Glutamatergic neuron (in vitro differentiated cells): ENCODE results near the gene RAB30. TPM values are rescaled to one million over a fixed set of nuclear protein-coding genes. Genes with fewer than 3 reads are reported as not detected.

Experiments used
- DNase-seq: peaks from one replicate; pipeline ENCODE4 v3.0.0; 2022
- H3K27ac Mint-ChIP-seq: one replicate; pipeline ENCODE4 v1.8.0; 2020; ENCODE audit warnings: mild to moderate bottlenecking, mixed read lengths, inconsistent platforms; ENCODE audit not compliant: unreplicated experiment
- H3K27me3 Mint-ChIP-seq: one replicate; pipeline ENCODE4 v1.8.0; 2020; ENCODE audit warnings: mild to moderate bottlenecking, moderate library complexity, mixed read lengths, inconsistent platforms; ENCODE audit not compliant: unreplicated experiment
- H3K36me3 Mint-ChIP-seq: one replicate; pipeline ENCODE4 v1.8.0; 2020; ENCODE audit warnings: mild to moderate bottlenecking, mixed read lengths, inconsistent platforms; ENCODE audit not compliant: unreplicated experiment
- H3K4me1 Mint-ChIP-seq: one replicate; pipeline ENCODE4 v1.8.0; 2020; ENCODE audit warnings: mild to moderate bottlenecking, low read depth, mixed read lengths, inconsistent platforms; ENCODE audit not compliant: unreplicated experiment
- H3K4me3 Mint-ChIP-seq: one replicate; pipeline ENCODE4 v1.8.0; 2020; ENCODE audit warnings: mild to moderate bottlenecking, mixed read lengths, inconsistent platforms; ENCODE audit not compliant: unreplicated experiment
- H3K9me3 Mint-ChIP-seq: one replicate; pipeline ENCODE4 v1.8.0; 2020; ENCODE audit warnings: mild to moderate bottlenecking, moderate library complexity, mixed read lengths, inconsistent platforms; ENCODE audit not compliant: unreplicated experiment
- CTCF ChIP-seq: fragments of 200-600 bp; sonication (generic); IDR thresholded peaks from one replicate; pipeline ENCODE4 v1.5.0; 2021; ENCODE audit not compliant: partially characterized antibody, unreplicated experiment
- total RNA-seq: library from RNA; stranded (reverse); fragmentation: NEBNext Ultra II Directional; extraction: Animal tissue kit (Norgen Biotek cat#: 25700); gene quantifications from one replicate; pipeline ENCODE4 v1.2.1, GENCODE V29; 2021; ENCODE audit not compliant: unreplicated experiment

The RAB30 gene
- total RNA-seq, 1 donor from 2014 or later: 59.4 TPM

DNA sequence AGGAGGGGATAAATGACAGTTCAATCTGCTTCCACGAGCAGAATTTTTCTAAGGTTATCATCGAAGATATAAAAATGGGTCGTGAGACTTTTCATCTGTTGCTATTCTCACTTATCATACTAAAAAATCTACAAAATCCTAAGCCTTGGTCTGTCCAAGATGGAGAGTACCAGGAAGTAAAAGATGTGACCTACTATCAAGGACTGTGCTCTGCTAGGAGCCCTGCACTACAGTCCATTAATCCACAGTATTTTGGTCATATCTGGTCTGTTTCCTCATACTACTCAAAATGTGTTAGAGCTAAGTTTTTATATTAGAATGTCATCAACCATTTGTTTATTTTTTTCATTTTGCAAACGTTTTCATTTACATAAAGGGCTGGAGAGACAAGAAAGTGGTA, 90.8 kb downstream of the RAB30 start:
- Mint-ChIP-seq H3K36me3 (no peaks in the 10 kb centered on the region), H3K4me3 (no peak overlapping the region), H3K4me1 (peaks cover 6% of the 10 kb centered on the region), H3K9me3 (peaks cover 3% of the 10 kb centered on the region), H3K27me3 (peaks cover 2% of the 10 kb centered on the region), H3K27ac (no peak overlapping the region)
- no peak for TF ChIP-seq CTCF
- DNase-seq: no peak

DNA sequence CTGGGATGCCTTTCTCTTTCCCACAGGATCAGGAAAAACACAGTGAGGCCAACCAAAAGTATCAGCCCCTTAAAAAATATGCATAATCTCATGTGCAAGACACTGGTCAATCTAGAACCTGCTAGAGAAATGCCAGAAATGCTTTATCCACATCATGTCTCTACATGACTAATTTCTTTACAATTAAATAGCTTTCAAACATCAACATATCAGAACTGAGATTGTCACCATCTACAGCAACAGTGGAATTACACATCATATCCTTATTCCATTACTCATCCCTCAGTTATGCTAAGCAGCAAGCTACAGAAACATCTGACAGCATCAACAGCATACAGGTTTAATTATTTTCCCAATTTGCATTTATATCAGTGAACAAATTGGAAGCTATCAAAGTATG, 91.4 kb downstream of the RAB30 start:
- Mint-ChIP-seq H3K9me3 (peaks cover 3% of the 10 kb centered on the region), H3K4me3 (no peak overlapping the region), H3K36me3 (no peaks in the 10 kb centered on the region), H3K27ac (no peak overlapping the region), H3K4me1 (peaks cover 6% of the 10 kb centered on the region), H3K27me3 (no peaks in the 10 kb centered on the region)
- no peak for DNase-seq
- no peak for TF ChIP-seq CTCF

DNA sequence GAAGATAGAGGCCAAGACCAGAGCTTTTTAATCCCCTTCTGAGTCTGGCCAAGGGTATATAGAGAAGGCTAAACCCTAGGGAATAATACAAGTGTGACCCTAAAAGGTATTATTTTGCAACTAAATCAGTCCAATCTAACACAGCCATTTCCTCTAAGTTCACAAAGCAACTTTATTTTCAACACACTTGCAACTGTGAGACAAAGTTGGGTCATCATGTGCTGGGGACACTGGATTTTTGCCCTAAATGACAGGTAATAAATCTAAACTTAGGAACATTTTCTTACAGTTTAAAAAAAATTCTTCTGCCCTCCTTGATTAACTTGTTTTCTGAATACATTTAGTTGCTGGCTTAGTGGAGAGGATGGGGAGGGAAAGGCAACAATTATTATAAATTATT, 91.9 kb downstream of the RAB30 start:
- Mint-ChIP-seq H3K4me1 (peaks cover 6% of the 10 kb centered on the region), H3K36me3 (no peaks in the 10 kb centered on the region), H3K4me3 (no peak overlapping the region), H3K9me3 (peaks cover 3% of the 10 kb centered on the region), H3K27ac (no peak overlapping the region), H3K27me3 (no peaks in the 10 kb centered on the region)
- TF ChIP-seq CTCF: no peak
- no peak for DNase-seq

- H3K4me3 Mint-ChIP-seq: no peak overlapping the region
- peaks cover 3% of the 10 kb centered on the region for H3K4me1 Mint-ChIP-seq
- DNase-seq: no peak
- H3K36me3 Mint-ChIP-seq: no peaks in the 10 kb centered on the region
- H3K27ac Mint-ChIP-seq: no peak overlapping the region
- TF ChIP-seq CTCF: no peak
- H3K27me3 Mint-ChIP-seq: no peaks in the 10 kb centered on the region
- peaks cover 2% of the 10 kb centered on the region for H3K9me3 Mint-ChIP-seq
Observed at GRCh38 chr11:82978422-82979099, 93.1 kb downstream of the RAB30 start.

DNA sequence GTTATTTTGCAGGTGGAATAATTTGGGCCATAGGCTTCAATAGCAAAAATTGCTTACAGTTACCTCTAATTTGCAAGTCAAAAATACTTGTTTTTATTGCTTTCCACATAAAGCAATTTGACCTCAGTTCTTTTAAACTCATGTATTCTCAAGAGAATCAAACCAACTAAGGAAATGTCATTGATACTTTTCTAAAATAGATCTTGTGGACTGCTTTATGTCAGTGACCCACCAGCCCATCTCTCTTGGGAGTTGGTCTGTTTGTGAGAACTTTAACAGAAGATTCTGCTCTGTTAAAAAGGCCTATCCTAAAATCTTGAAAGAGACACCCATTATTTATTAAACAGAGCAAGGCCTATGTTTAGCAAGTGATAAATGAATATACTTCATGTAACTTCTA, 94.9 kb downstream of the RAB30 start:
- H3K4me1 Mint-ChIP-seq: peaks cover 3% of the 10 kb centered on the region
- no peak for TF ChIP-seq CTCF
- no peaks in the 10 kb centered on the region for H3K36me3 Mint-ChIP-seq
- no peak overlapping the region for H3K27ac Mint-ChIP-seq
- no peak for DNase-seq
- H3K27me3 Mint-ChIP-seq: no peaks in the 10 kb centered on the region
- H3K4me3 Mint-ChIP-seq: no peak overlapping the region
- peaks cover 2% of the 10 kb centered on the region for H3K9me3 Mint-ChIP-seq
